GM12874 (cell line): ENCODE measurements around the gene ARHGAP5.

ENCODE experiments used
- CTCF ChIP-seq: IDR thresholded peaks from 2 replicates; pipeline ENCODE4 v1.5.1; 2011; ENCODE audit warnings: low read depth, mild to moderate bottlenecking, control low read depth, low read length, moderate library complexity; ENCODE audit not compliant: insufficient read depth

The ARHGAP5 gene

GRCh38 chr14:32083789-32084188 lies 6.7 kb downstream of the ARHGAP5 start:
- TF ChIP-seq CTCF = no peak

- no peak for TF ChIP-seq CTCF
Measured at GRCh38 chr14:32085182-32085844, 8.2 kb downstream of the ARHGAP5 start.

GRCh38 chr14:32085845-32086383 lies 8.8 kb downstream of the ARHGAP5 start:
- no peak for TF ChIP-seq CTCF

- TF ChIP-seq CTCF = no peak
Measured at GRCh38 chr14:32087173-32087861, 10.2 kb downstream of the ARHGAP5 start.

GRCh38 chr14:32087907-32088306 lies 10.8 kb downstream of the ARHGAP5 start:
- no peak for TF ChIP-seq CTCF

GRCh38 chr14:32090686-32091085 lies 13.6 kb downstream of the ARHGAP5 start:
- no peak for TF ChIP-seq CTCF

- TF ChIP-seq CTCF = no peak
Measured at GRCh38 chr14:32099473-32099872, 22.4 kb downstream of the ARHGAP5 start.
